HG03025 (cell line): ENCODE data around the gene SMIM38.

Experiments
- ATAC-seq: cut with Tn5 transposase; IDR thresholded peaks from one replicate; pipeline ENCODE4 v1.9.1; 2021; ENCODE audit warnings: mild to moderate bottlenecking, moderate library complexity; ENCODE audit not compliant: unreplicated experiment, low FRiP score

Gene SMIM38

DNA sequence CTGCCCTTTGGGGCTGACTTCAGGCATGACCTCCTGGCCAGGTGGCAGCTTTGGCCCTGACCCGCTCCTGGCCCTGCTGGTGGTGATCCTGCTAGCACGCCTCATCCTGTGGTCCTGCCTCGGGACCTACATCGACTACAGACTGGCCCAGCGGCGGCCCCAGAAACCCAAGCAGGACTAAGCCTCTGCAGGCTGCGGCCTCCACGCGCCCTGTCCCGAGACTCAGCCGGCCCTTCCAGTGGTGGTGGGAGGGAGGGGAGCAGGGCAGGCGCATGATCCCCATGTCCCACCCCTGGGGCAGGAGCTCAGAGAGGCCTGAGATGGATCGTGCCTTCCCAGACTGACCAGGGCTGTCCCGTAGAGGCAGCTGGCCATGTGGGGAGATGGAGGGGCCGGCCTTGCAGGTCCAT lies 2.1 kb downstream of the SMIM38 start:
- ATAC-seq, result no peak

DNA sequence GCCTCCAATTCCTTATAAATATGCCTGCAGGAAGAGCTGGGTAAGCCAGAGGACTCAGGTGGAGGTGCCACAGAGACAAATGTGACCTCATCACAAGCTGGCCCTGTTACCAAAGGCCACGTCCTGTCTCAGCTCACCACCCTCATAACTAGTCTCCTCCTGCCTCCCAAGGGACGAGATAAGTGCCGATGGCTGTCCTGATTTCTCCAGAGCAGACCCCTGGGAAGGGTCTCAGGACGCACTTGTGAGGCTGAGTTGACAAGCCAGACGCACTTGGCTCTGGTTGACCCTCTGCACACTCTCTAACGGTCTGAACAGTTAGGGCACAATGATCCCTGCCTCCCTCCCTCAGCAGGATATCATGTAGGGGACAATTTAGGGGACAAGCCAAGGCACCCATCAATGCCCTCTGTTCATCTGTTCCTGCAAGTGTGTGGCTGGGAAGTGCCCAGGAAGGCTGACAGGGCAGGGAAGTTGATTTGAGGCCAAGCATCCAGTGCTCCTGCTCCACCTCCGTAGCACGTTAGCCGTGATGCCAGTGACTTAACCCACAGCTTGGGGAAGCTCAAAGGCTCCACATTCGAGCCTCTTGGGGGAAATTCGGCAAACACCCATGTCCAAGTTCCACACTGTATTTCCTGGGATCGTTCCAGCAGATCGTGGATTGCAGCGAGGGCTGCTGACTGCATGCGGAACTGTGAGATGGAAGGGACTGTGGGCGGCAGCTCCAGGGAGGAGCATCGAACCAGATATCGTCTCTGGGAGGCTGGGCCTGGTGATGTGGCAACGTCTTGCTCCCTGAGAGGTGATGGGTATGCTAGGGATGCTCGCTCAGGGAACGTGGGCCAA lies 2.8 kb downstream of the SMIM38 start:
- no peak for ATAC-seq

DNA sequence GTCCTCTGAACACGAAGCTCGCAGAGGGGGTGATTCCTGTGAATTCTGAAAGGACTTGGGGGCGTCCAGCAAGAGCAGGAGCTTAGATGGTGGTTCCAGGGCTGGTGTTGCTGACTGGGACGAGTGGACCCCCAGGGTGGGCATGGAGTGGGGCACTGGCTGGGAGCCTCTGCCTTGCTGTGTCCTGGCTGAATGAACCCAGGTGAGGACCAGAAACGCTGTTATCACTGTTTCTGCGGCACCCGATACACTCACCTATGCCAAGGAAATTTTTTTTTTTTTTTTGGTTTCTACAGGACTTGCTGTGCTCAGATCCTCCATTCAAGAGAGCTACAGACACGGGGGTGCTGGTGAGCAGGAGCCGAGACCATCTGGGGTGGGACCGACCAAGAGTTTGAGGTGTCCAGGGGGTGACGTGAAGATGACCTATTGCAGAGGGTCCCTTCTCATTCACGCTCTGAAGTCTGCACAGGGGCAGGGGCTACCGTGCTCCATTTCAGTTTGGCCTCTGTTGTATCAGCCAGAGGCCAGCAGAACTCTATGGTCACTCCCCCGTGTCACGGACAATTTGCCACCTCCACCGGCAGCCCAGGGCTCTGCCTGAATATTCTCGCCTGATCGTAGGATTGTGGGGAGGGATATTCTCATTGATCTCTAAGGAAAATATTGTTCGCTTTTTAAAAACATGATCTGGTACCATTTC lies 3.6 kb downstream of the SMIM38 start:
- no peak for ATAC-seq

DNA sequence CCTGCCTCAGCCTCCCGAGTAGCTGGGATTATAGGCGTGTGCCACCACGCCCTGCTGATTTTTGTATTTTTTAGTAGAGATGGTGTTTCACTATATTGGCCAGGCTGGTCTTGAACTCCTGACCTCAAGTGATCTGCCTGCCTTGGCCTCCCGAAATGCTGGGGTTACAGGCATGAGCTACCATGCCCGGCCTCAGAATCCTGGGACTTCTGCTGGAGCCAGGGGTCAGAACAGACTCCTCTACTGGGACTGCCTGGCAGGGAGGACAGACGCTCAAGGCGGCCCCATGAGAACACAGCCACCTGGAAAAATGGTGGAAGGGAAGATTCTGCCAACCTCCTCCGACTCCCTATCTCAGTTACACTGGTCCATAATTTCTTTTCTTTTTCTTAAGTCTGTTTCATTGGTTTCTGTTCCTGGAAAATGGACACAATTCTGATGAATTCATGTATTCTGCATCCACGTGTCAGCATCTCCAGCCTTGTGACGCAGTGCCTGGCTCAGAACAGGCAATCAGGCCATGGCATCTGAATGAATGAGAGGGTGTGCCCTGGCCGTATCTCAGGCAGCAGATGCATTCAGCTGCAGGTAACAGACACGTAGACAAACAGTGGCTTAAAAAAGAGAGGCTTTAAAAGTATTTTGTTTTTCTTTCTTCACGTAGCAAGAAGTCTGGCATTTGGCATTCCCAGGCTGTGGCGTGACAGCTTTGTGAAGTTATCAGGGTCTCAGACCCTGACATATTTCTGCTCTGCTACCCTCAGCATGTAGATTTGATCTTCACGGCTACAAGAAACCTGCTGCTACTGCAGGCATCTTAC lies 4.8 kb downstream of the SMIM38 start:
- no peak for ATAC-seq

DNA sequence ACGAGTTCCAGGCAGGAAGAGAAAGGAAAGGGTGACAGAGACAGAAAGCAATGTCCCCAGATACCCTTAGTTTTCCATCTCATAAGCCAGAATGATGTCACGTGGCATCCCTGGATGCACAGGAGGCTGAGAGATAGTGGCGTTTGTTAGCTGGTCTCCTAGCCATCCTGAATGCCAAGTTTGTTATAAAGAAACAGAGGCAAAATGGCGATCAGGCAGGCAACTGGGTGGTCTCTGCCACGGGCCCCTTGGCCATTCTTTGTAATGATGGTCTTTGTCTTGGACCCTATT lies 5.3 kb downstream of the SMIM38 start:
- no peak for ATAC-seq

DNA sequence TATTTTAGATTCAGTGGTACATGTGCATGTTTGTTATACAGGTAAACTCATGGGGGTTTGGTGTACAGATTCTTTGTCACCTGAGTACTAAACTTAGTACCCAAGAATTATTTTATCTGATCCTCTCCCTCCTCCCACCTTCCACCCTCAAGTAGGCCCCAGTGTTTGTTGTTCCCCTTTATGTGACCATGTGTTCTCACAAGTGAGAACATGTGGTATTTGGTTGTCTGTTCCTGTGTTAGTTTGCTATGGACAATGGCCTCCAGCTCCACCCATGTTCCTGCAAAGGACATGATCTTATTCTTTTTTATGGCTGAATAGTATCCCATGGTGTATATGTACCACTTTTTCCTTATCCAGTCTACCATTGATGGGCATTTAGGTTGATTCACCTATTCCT lies 6.8 kb downstream of the SMIM38 start:
- no peak for ATAC-seq

DNA sequence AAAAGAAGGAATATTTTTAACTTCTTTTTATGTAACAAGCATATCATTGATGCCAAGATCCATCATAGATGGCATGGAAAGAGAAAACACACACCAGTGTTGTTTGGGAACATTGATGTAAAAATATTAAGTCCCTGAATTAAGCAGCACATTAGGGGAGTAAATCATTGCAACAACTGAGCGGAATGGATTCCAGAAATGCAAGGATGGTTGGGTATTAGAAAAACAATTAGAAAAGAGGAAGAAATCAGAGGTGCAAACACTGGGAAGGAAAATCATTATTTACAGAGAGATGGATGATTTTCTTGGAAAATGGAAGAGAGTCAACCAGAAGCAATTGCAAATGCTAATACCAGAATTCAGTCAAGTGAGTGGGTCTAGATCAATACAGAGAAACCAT lies 8.1 kb downstream of the SMIM38 start:
- no peak for ATAC-seq

DNA sequence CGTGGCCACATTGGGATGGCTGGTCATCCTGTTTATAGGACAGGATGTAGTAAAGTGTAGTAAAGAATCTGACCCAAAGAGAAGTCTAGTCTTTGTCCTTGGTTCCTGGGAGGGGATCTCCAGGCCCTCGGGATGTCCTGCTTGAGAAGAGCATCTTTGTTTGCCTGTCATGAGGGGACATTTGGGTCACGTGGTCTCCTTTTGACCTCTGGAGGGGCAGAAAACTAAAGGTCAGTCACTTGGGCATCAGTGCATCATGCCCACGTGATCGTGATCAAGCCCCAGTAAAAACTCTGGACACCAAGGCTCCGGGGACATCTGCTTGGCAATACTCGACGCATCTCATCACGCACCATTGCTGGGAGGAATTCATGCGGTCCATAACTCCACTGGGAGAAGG lies 9.1 kb downstream of the SMIM38 start:
- ATAC-seq, result no peak

DNA sequence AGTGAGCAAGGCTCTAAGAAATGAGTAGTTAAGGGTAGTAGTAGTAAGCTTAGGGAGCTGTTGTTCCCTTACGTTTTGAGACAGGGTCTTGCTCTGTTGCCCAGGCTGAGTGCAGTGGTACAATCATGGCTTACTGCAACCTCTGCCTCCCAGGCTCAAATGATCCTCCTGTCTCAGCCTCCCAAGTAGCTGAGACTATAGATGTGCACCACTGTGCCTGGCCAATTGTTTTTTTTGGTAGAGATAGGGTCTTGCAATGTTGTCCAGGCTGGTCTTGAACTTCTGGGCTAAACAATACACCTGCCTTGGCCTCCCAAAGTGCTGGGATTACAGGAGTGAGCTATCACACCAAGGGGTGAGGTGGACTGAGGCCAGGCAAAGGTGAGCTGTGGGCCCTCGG lies 10.0 kb downstream of the SMIM38 start:
- no peak for ATAC-seq

DNA sequence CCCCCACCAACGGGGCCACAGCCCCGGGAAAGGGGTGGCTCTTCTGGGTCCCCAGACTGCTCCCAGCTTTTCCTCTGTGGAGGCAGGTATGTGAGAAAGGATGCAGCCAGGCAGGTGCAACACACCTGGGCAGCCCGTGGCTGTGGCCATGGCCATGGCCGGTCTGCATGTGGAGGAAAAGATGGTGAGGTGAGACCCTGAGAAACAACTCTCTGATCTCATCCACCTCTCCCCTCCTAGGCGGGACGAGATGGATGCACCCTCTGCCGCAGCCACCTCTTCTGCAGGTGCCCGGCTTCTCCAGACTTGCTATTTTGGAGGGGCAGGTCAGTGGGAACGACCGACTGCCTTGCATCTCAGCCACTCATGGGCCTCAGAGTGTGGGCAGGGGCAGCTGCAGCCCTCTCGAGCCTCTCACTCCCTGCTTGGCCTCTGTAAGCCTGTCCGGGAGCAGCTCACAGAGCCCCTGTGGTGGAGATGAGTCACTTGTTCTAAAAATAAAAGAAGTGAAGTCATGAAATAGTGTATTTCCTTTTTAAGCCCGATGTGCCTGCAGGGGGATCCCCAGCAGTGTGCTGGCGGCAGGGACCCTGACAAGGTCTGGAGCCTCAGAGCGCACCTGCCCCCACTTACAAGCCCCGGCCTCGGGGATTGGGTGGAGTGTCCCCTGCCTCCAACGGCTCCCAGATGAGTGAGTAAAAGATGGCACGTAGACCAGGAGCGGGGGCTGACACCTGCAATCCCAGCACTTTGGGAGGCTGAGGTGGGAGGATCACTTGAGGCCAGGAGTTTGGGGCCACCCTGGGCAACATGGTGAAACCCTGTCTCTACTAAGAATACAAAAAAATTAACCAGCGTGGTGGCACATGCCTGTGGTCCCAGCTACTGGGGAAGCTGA lies 10.7 kb downstream of the SMIM38 start:
- ATAC-seq, result peak; percentile 93

DNA sequence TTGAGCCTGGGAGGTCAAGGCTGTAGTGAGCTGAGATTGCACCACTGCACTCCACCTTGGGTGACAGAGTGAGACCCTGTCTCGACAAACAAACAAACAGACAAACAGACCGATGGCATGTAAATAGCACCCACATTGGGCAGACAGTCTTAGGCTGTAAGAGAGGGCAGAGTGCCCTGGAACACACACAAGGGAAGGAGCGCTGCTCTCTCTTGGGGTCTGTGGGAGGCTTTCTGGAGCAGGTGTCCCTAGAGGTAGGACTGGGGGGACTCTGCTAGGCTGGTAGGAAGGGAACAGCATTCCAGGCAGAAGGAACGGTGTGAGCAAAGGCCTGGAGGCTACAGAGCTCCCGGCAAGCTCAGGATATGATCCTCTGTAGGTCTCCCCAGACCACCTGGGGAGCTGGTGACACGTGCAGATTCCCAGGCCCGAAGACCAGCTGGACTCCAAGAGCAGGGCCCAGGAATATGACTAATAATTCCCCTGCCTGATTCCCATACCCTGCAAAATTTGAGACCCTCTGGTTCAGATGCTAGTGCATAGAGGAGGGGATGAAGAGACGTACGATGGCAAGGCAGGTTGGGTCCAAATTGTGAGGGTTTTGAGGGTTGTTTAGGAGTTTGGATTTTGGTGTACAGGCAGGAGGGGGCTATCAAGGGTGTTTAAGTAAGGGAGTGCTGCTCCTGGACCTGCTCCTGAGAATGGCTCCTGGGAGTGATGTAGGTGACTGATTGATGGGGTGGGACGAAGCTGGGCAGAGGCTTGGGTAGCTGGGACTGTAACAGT lies 11.6 kb downstream of the SMIM38 start:
- no peak for ATAC-seq

DNA sequence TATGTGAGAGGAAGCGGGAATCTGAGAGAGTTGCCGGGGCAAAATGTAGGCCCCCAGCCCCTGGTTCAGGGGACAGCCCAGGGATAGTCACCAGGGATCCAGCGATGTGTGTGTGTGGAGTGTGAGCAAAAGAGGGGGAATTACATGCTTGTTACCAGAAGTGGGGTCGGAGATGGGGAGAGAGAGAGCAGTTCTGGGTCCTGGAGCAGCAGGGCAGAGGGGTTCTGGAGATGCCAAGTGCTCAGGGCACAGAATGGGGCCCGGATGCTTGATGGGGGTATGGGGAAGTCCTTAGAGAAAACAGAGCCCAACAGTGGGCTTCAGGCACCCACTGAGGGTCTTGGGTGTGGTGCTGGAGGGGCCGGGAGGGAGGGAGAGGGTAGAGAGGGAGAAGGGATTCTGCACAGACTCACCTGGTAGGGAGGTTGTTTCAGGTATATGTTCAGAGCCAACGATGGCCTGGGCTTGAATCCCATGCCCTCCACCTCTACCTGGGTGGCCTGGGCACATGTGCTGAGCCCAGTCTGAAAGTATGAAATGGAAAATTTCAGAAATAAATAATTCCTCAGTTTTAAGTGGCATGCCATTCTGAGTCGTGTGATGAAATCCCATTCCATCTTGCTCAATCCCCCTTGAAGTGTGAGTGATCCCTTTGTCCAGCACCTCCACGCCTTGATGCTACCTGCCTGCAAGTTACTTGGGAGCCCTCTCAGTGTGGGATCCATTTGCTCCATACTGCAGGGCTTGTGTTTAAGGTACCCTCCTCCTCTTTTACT lies 12.4 kb downstream of the SMIM38 start:
- no peak for ATAC-seq

DNA sequence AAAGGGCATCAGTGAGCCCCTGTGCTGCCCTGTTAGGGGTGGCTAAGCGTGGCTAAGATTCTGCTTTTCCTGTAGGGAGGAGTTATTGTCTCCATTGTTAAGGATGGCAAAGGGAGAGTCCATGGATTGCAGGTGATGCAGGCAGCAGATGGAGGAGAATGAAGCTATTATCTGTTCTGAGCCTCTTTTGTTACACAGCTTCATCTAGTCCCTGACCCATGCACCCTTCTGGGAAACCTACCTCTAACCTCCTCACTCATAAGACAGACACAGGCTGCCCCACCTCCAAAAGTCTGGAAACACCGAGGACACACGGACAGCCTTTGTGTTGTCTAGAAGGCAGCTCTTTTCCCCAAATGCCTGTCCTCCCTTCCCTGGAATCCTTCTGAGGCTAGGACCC lies 13.7 kb downstream of the SMIM38 start:
- ATAC-seq, result no peak

DNA sequence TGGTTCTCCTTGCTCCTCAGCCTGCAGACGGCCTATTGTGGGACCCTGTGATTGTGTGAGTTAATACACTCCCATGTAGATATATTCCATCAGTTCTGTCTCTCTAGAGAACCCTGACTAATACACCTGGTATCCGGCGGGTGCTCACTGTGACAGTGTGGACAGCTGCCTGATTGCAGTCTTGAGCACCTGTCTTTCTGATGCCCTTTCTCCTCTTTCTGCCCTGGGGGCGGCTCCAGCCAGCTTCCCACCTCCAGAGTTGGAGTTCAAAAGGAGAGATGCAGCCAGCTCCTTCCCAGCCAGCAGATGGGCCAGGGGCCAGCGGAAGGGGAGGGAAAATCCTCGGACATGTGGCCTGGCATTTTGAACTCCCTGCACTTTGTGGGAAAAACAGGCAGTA lies 15.0 kb downstream of the SMIM38 start:
- ATAC-seq, result no peak

DNA sequence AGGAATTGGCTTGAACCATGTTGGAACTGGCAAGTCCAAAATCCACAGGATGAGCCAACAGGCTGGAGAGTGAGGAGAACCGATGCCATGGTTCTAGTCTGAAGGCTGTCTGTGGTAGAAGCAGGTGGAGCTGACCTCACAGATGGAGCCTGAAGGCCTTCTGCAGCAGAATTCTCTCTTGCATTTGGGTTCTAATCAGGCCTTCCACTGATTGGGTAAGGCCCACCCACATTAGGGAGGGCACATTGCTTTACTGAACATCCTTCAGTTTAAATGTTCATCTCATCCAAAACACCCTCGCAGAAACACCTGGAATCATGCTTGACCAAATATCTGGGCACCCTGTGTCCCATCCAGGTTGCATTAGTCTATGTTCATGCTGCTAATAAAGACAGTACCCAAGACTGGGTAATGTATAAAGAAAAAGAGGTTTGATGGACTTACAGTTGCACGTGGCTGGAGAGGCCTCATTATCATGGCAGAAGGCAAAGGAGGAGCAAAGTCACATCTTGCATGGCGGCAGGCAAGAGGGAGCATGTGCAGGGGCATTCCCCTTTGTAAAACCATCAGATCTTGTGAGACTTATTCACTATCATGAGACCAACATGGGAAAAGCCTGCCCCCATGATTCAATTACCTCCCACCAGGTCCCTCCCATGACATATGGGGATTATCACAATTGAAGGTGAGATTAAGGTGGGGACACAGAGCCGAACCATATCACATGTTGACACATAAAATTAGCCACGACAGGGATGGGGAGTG lies 15.9 kb downstream of the SMIM38 start:
- ATAC-seq, result no peak

DNA sequence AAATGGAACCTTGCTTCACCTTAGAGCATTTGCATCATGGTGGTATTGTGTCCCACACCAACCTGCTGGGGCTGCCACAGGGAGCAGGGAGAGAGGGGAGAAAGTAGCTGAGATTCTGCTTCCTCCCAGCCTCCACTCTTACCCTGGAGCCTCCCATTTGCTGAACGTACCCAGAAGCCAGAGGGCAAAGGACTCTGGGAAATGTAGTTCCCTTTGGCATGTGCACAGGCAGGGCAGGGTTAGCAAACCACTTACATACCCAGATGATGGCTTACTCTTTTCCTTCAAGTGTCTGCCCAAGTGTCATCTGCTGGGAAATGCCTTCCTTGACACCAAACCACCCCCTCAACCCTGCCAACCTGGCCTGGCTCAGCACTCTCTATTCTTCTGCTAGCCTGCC lies 16.9 kb downstream of the SMIM38 start:
- no peak for ATAC-seq

DNA sequence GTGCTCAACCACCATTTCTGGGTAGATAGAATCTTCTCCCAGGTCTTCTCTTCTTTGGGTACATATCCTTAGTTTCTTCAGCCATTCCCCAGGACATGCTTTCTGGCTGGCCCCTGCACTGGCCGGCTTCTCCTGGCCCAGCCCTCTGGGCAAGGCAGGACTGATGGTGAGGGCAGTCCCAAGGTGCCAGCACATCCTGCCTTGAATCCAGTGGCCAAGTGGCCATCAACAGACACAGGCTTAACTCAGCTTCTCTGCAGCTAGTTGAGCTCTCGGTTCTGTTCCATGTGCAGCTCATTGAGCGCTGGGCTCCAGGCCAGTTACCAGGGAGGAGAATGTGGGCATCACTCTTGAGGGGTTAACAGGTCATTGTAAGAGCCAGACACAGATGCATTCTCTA lies 17.6 kb downstream of the SMIM38 start:
- no peak for ATAC-seq

DNA sequence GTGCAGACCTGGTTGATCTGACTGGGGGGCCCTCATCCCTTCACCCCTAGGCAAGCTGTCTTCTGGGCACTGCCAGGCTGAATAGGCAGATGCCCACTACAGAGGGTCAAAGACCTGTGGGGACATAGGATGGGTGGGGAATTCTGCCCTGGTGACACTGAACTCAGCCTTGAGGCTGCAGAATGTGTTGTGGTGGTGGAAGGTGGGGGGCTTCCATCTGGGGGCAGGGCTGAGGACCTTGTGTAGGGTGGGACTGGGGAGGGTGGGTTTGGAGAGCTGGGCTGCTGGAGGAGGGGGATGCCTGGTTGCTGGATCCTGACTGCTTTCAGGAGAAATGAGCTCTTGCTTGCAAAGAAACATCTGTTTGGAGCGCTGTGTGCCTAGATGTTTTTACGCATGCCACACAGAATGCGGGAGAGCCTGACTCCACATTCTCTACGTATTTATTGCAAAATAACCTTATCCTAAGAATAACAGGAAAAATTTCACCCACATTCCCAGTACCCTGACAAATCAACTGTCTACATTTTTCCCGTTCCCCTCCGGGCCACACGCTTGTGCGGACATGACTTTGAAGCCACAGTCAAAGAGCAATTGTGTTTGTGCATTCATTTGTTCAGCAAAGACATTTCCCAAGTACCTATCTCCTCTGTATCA lies 18.3 kb downstream of the SMIM38 start:
- no peak for ATAC-seq
